ENCODE data around the gene SMIM22.

- TF ChIP-seq CTCF (IDR thresholded peaks at IDR 0.05) (no peak), POLR2A (IDR thresholded peaks at IDR 0.05) (no peak)
These were observed 33.0 kb upstream of the SMIM22 start for GRCh38 chr16:4762205-4762604.

Data from vagina (tissue), 2 donors.